ENCODE results near the gene ZHX3.
A peak's percentile ranks its signal among the peaks of the same experiment; 100 is the strongest.
"Not testable (repeated sequence)": the region's sequence is repeated elsewhere in the genome, so short reads cannot be mapped to it uniquely, and the experiment has no call there.

The ZHX3 gene

DNA sequence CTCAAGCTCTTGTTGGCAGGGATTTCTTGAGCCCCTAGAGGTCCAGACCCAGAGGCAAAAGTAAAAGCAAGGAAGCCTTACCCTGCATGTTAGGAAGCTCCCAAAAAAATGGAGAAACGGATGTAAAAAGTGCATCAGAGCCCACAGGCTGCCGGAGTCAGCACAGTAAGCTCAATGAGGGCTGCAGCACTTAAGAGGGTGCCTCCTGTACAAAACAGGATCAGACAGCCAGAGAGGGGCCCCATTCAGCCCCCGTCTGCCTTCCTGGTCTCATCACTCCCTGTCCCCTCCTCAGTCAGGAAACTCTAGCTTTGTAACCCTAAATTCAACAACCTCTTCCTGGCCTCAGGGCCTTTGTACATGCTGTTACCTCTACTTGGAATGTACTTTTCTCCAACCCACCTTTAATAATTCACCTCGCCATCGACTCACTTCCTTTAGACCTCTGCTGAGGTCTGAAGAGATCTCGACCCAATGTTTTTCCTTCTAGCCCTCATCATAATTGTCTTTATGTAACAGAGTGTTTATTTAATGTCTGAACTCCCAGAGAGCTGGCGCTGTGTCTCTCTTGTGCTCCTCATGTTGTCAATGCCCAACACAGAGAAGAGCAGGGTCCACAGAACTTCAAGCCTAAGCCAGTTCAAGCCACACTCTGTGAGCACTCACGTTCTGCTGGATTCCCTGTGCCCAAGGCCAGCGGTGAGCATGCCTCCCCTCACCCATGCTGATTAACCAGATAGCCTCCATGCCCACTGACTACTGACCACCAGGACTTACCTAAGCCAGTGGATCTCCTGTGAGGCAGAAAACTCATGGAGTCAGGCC lies 183.0 kb downstream of the ZHX3 start:
- no peak overlapping the region for H3K4me3 Mint-ChIP-seq
- no peaks in the 10 kb centered on the region for H3K9me3 Mint-ChIP-seq (ENCODE audit: low read depth)
- no peaks in the 10 kb centered on the region for H3K27me3 Mint-ChIP-seq
- peaks cover 6% of the 10 kb centered on the region for H3K36me3 Mint-ChIP-seq
- peaks cover 30% of the 10 kb centered on the region for H3K4me1 Mint-ChIP-seq (ENCODE audit: low read depth)
- no peak overlapping the region for H3K27ac Mint-ChIP-seq

GRCh38 chr20:41133709-41134361 lies 183.7 kb downstream of the ZHX3 start:
- Mint-ChIP-seq H3K27ac (no peak overlapping the region), H3K36me3 (peaks cover 6% of the 10 kb centered on the region), H3K4me1 (ENCODE audit: low read depth) (peaks cover 23% of the 10 kb centered on the region), H3K9me3 (ENCODE audit: low read depth) (no peaks in the 10 kb centered on the region), H3K27me3 (no peaks in the 10 kb centered on the region), H3K4me3 (no peak overlapping the region)

DNA sequence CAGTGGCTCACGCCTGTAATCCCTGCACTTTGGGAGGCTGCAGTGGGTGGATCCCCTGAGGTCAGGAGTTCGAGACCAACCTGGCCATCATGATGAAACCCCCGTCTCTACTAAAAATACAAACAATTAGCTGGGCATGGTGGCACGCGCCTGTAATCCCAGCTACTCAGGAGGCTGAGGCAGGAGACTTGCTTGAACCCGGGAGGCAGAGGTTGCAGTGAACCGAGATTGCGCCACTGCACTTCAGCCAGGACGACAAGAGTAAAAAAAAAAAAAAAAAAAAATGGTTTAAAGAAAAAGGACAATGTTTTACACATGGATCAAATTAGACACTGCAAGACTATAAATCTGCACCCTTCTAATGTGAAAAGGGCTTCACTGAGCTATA lies 185.1 kb downstream of the ZHX3 start:
- H3K27ac Mint-ChIP-seq; H3K4me3 Mint-ChIP-seq; H3K9me3 Mint-ChIP-seq (ENCODE audit: low read depth); H3K36me3 Mint-ChIP-seq; H3K27me3 Mint-ChIP-seq: not testable (repeated sequence)
- H3K4me1 Mint-ChIP-seq (ENCODE audit: low read depth) = peaks cover 20% of the 10 kb centered on the region

DNA sequence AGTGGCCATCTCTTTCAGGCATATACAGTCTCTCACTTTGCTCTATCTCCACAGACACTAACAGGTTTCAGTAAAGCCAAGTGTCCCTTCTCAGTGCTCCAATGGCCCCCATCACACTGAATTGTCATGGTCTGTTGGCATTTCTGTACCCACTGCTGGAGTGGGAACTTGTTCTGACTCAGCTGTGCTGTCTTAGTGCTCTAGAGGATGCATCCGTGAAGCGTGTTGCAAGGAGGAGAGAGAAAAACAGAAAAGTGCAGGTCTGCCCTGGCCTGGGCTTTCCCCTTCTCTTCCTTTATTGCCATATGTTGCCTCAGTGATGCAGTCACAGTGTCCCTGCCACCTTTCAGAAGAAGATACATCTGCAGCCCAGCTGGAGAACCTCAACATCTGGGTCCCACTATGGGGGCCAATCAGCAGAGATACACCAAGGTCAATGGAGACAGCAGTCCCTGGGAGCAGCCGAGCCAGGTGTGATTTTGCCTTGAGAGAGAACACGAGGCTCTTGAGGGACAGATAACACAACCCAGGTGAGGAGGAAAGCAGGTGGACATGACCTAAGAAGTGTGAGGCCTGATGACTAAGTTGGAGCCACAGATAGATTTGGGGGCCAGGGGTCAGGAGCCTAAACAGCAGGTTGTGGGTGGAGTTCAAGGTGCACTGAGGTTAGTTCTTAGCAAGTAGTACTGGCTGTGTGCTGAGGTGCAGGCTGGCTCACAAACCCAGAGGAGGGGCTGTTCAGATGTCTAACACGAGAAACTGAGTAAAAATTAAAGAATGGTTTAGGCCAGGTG lies 185.7 kb downstream of the ZHX3 start:
- Mint-ChIP-seq H3K4me1 (ENCODE audit: low read depth) (peaks cover 20% of the 10 kb centered on the region), H3K4me3 (no peak overlapping the region), H3K27ac (peak overlapping the region; percentile 16)

More for the DNA sequence above, 185.7 kb downstream of the ZHX3 start:
- H3K36me3 Mint-ChIP-seq = peaks cover 7% of the 10 kb centered on the region
- no peaks in the 10 kb centered on the region for H3K9me3 Mint-ChIP-seq (ENCODE audit: low read depth)
- no peaks in the 10 kb centered on the region for H3K27me3 Mint-ChIP-seq

Data from activated naive CD8-positive, alpha-beta T cell (primary cell).